Hepatocyte (in vitro differentiated cells): ENCODE data around the gene MIPOL1. TPM values are rescaled to one million over a fixed set of nuclear protein-coding genes. Genes with fewer than 3 reads are reported as not detected.
A peak's percentile ranks its signal among the peaks of the same experiment; 100 is the strongest.

Experiments
- DNase-seq: peaks from one replicate; pipeline ENCODE4 v3.0.0-alpha.2; 2016; ENCODE audit warnings: low spot score
- H2AFZ ChIP-seq: fragments of 200-600 bp; sonication (generic); 2 replicates; pipeline ENCODE4 v1.6.0; 2016; ENCODE audit warnings: antibody characterized with exemption, mild to moderate bottlenecking
- H3K27ac ChIP-seq: fragments of 200-600 bp; sonication (generic); 2 replicates; pipeline ENCODE4 v1.5.1; 2016; ENCODE audit warnings: mild to moderate bottlenecking
- H3K27me3 ChIP-seq: fragments of 200-600 bp; sonication (generic); 2 replicates; pipeline ENCODE4 v1.6.1; 2016
- H3K36me3 ChIP-seq: fragments of 200-600 bp; sonication (generic); replicated peaks from 2 replicates; pipeline ENCODE4 v1.5.1; 2016; ENCODE audit warnings: low read depth; ENCODE audit not compliant: insufficient read depth
- H3K4me1 ChIP-seq: fragments of 200-600 bp; sonication (generic); 2 replicates; pipeline ENCODE4 v1.5.1; 2016; ENCODE audit warnings: mild to moderate bottlenecking, moderate library complexity; ENCODE audit not compliant: insufficient read depth
- H3K4me2 ChIP-seq: fragments of 200-600 bp; sonication (generic); 2 replicates; pipeline ENCODE4 v1.6.0; 2016
- H3K4me3 ChIP-seq: fragments of 200-600 bp; sonication (generic); 2 replicates; pipeline ENCODE4 v1.5.1; 2016; ENCODE audit warnings: mild to moderate bottlenecking
- H3K79me2 ChIP-seq: fragments of 200-600 bp; sonication (generic); 2 replicates; pipeline ENCODE4 v1.6.0; 2017; ENCODE audit warnings: mild to moderate bottlenecking
- H3K9me2 ChIP-seq: fragments of 200-600 bp; sonication (generic); replicated peaks from 2 replicates; pipeline ENCODE4 v1.6.0; 2017; ENCODE audit warnings: mild to moderate bottlenecking; ENCODE audit not compliant: insufficient read depth
- H3K9me3 ChIP-seq: fragments of 200-600 bp; sonication (generic); 2 replicates; pipeline ENCODE4 v1.5.1; 2016; ENCODE audit warnings: low read depth, mild to moderate bottlenecking
- H4K20me1 ChIP-seq: fragments of 200-600 bp; sonication (generic); 2 replicates; pipeline ENCODE4 v1.6.0; 2016; ENCODE audit warnings: mild to moderate bottlenecking; ENCODE audit not compliant: insufficient read depth, poor library complexity, severe bottlenecking
- CTCF ChIP-seq: fragments of 200-600 bp; sonication (generic); IDR thresholded peaks from 2 replicates; pipeline ENCODE4 v1.5.1; 2016; ENCODE audit warnings: antibody characterized with exemption, mild to moderate bottlenecking; ENCODE audit not compliant: poor library complexity
- EZH2 ChIP-seq: fragments of 200-600 bp; sonication (generic); IDR thresholded peaks from 2 replicates; pipeline ENCODE4 v1.6.1; 2016; ENCODE audit warnings: antibody characterized with exemption, mild to moderate bottlenecking, borderline replicate concordance
- EZH2phosphoT487 ChIP-seq: fragments of 200-600 bp; sonication (generic); IDR thresholded peaks from one replicate; pipeline ENCODE4 v1.6.1; 2018; ENCODE audit warnings: antibody characterized with exemption, mild to moderate bottlenecking, low read depth, moderate library complexity; ENCODE audit not compliant: unreplicated experiment, severe bottlenecking
- WGBS: methylation state at CpG from one replicate; pipeline ENCODE4 v1.1.6; 2016; ENCODE audit warnings: low lambda C conversion rate; ENCODE audit errors: missing lambda C conversion rate; 5-methylcytosine and 5-hydroxymethylcytosine counted together
- polyA plus RNA-seq: library from polyadenylated mRNA; unstranded; fragments of >200 nt; fragmentation: Nextera tagmentation; extraction: Ambion mirVana; gene quantifications from 2 replicates; pipeline ENCODE4 v1.2.1, GENCODE V29; 2016
- total RNA-seq: library from RNA; depleted of rRNA; stranded (reverse); fragments of >200 nt; gene quantifications from 2 replicates; pipeline ENCODE4 v1.2.3, GENCODE V29; 2014

The MIPOL1 gene
- total and polyA plus RNA-seq, 2 experiments from 2014 or later = 2.6 to 16.6 TPM

GRCh38 chr14:37170993-37171392, 26.7 kb upstream of the MIPOL1 start:
- 79% methylated on average over 3 of the region's 10 CpGs for WGBS
- H3K4me3 ChIP-seq = no peak overlapping the region
- no peak overlapping the region for H2AFZ ChIP-seq
- peaks cover 5% of the 10 kb centered on the region for H3K79me2 ChIP-seq
- no peaks in the 10 kb centered on the region for H4K20me1 ChIP-seq
- no peaks in the 10 kb centered on the region for H3K9me3 ChIP-seq
- H3K36me3 ChIP-seq = no peaks in the 10 kb centered on the region
- no peak overlapping the region for H3K27ac ChIP-seq
- H3K27me3 ChIP-seq = no peaks in the 10 kb centered on the region
- no peak for DNase-seq
- peak overlapping the region; percentile 83 for H3K4me2 ChIP-seq
- TF ChIP-seq EZH2phosphoT487 (no peak), EZH2 (no peak), CTCF (no peak)
- peaks cover 10% of the 10 kb centered on the region for H3K4me1 ChIP-seq
- H3K9me2 ChIP-seq = no peaks in the 10 kb centered on the region

GRCh38 chr14:37171678-37172023, 26.1 kb upstream of the MIPOL1 start:
- no peaks in the 10 kb centered on the region for H3K27me3 ChIP-seq
- peak overlapping the region; percentile 73 for H3K4me3 ChIP-seq
- H4K20me1 ChIP-seq = no peaks in the 10 kb centered on the region
- no peaks in the 10 kb centered on the region for H3K9me2 ChIP-seq
- no peak for DNase-seq
- H3K36me3 ChIP-seq = no peaks in the 10 kb centered on the region
- 6% methylated on average over 6 of the region's 6 CpGs for WGBS
- TF ChIP-seq EZH2phosphoT487 (no peak), CTCF (no peak), EZH2 (no peak)
- no peaks in the 10 kb centered on the region for H3K9me3 ChIP-seq
- H3K79me2 ChIP-seq = peaks cover 5% of the 10 kb centered on the region
- peak overlapping the region; percentile 83 for H3K4me2 ChIP-seq
- H3K27ac ChIP-seq = peak overlapping the region; percentile 97
- H2AFZ ChIP-seq = peak overlapping the region; percentile 89
- peaks cover 10% of the 10 kb centered on the region for H3K4me1 ChIP-seq

- H4K20me1 ChIP-seq = no peaks in the 10 kb centered on the region
- H3K4me2 ChIP-seq = peak within 1 kb of the TSS; percentile 83
- H3K27ac ChIP-seq = peak within 1 kb of the TSS; percentile 97
- peaks cover 5% of the 10 kb centered on the region for H3K79me2 ChIP-seq
- peak within 1 kb of the TSS; percentile 73 for H3K4me3 ChIP-seq
- H3K4me1 ChIP-seq = peaks cover 10% of the 10 kb centered on the region
- no peaks in the 10 kb centered on the region for H3K9me3 ChIP-seq
- H3K9me2 ChIP-seq = no peaks in the 10 kb centered on the region
- DNase-seq = peak; percentile 83
- no peaks in the 10 kb centered on the region for H3K36me3 ChIP-seq
- peak within 1 kb of the TSS; percentile 89 for H2AFZ ChIP-seq
- WGBS = under 1% methylated on average over 66 of the region's 66 CpGs
- no peaks in the 10 kb centered on the region for H3K27me3 ChIP-seq
- TF ChIP-seq EZH2 (no peak), CTCF (no peak), EZH2phosphoT487 (no peak)
Observed at GRCh38 chr14:37172024-37172869, 25.5 kb upstream of the MIPOL1 start, which contains the start of gene SLC25A21. Gene SLC25A21 (minus strand): TSS chr14:37172606.
